ENCODE results near the gene DCAF6.

Gene DCAF6

GRCh38 chr1:168100315-168101002 lies 164.0 kb downstream of the DCAF6 start:
- FAIRE-seq (no peak), DNase-seq (ENCODE audit: insufficient read length, low spot score) (no peak)
- TF ChIP-seq POLR2A (IDR thresholded peaks at IDR 0.05; ENCODE audit: low read depth, low read length) (no peak), PAX5 (IDR thresholded peaks at IDR 0.05; ENCODE audit: insufficient read depth, low read length, severe bottlenecking) (no peak), POLR2AphosphoS5 (IDR thresholded peaks at IDR 0.05; ENCODE audit: low read depth, low read length) (no peak), POU2F2 (IDR thresholded peaks at IDR 0.05; ENCODE audit: low read depth, low read length) (no peak), TAF1 (IDR thresholded peaks at IDR 0.05; ENCODE audit: low read depth, low read length) (no peak), SPI1 (IDR thresholded peaks at IDR 0.05; ENCODE audit: low read depth, low read length) (no peak)

- TF ChIP-seq PAX5 (IDR thresholded peaks at IDR 0.05; ENCODE audit: insufficient read depth, low read length, severe bottlenecking) (no peak), POLR2A (IDR thresholded peaks at IDR 0.05; ENCODE audit: low read depth, low read length) (no peak), POLR2AphosphoS5 (IDR thresholded peaks at IDR 0.05; ENCODE audit: low read depth, low read length) (no peak)
- no peak for DNase-seq (ENCODE audit: insufficient read length, low spot score)
- FAIRE-seq: no peak
These were observed 164.9 kb downstream of the DCAF6 start for GRCh38 chr1:168101336-168101735.

GRCh38 chr1:168102487-168102886 lies 166.0 kb downstream of the DCAF6 start:
- no peak for TF ChIP-seq SPI1 (IDR thresholded peaks at IDR 0.05; ENCODE audit: low read depth, low read length)
- TF ChIP-seq POLR2AphosphoS5 (IDR thresholded peaks at IDR 0.05; ENCODE audit: low read depth, low read length): no peak
- TF ChIP-seq POU2F2 (IDR thresholded peaks at IDR 0.05; ENCODE audit: low read depth, low read length): no peak
- TF ChIP-seq POLR2A (IDR thresholded peaks at IDR 0.05; ENCODE audit: low read depth, low read length): no peak
- no peak for TF ChIP-seq TAF1 (IDR thresholded peaks at IDR 0.05; ENCODE audit: low read depth, low read length)
- no peak for TF ChIP-seq PAX5 (IDR thresholded peaks at IDR 0.05; ENCODE audit: insufficient read depth, low read length, severe bottlenecking)
- FAIRE-seq: no peak
- DNase-seq (ENCODE audit: insufficient read length, low spot score): no peak

- FAIRE-seq: no peak
- TF ChIP-seq POLR2AphosphoS5 (IDR thresholded peaks at IDR 0.05; ENCODE audit: low read depth, low read length) (no peak), TAF1 (IDR thresholded peaks at IDR 0.05; ENCODE audit: low read depth, low read length) (no peak), PAX5 (IDR thresholded peaks at IDR 0.05; ENCODE audit: insufficient read depth, low read length, severe bottlenecking) (no peak), POLR2A (IDR thresholded peaks at IDR 0.05; ENCODE audit: low read depth, low read length) (no peak), POU2F2 (IDR thresholded peaks at IDR 0.05; ENCODE audit: low read depth, low read length) (no peak), SPI1 (IDR thresholded peaks at IDR 0.05; ENCODE audit: low read depth, low read length) (no peak)
- no peak for DNase-seq (ENCODE audit: insufficient read length, low spot score)
These were observed 168.1 kb downstream of the DCAF6 start for GRCh38 chr1:168104535-168104934.

DNA sequence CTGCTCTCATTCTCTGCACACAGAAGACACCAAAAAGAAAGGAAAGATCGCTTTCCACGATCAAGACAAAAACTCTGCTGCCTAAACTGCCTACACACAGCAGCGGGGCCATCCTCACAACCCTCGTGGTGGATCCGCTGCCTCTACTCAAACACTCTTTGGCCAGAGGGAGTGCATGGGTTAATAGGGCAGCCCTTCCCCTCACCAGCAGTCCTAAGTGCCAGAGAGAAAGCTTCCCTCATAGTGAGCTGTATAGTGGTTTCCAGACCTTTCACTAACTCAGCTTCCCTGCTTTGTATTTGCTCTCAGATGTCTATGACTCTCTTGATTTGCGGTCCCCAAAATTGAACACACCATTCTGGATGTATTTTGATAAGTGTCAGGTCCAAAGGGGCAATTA lies 169.4 kb downstream of the DCAF6 start:
- FAIRE-seq: no peak
- TF ChIP-seq PAX5 (IDR thresholded peaks at IDR 0.05; ENCODE audit: insufficient read depth, low read length, severe bottlenecking) (no peak), POLR2AphosphoS5 (IDR thresholded peaks at IDR 0.05; ENCODE audit: low read depth, low read length) (no peak), POLR2A (IDR thresholded peaks at IDR 0.05; ENCODE audit: low read depth, low read length) (no peak), TAF1 (IDR thresholded peaks at IDR 0.05; ENCODE audit: low read depth, low read length) (no peak), SPI1 (IDR thresholded peaks at IDR 0.05; ENCODE audit: low read depth, low read length) (no peak), POU2F2 (IDR thresholded peaks at IDR 0.05; ENCODE audit: low read depth, low read length) (no peak)

GRCh38 chr1:168106274-168106673 lies 169.8 kb downstream of the DCAF6 start:
- no peak for FAIRE-seq
- no peak for DNase-seq (ENCODE audit: insufficient read length, low spot score)
- TF ChIP-seq POLR2AphosphoS5 (IDR thresholded peaks at IDR 0.05; ENCODE audit: low read depth, low read length): no peak
- TF ChIP-seq TAF1 (IDR thresholded peaks at IDR 0.05; ENCODE audit: low read depth, low read length): no peak
- no peak for TF ChIP-seq SPI1 (IDR thresholded peaks at IDR 0.05; ENCODE audit: low read depth, low read length)
- no peak for TF ChIP-seq POLR2A (IDR thresholded peaks at IDR 0.05; ENCODE audit: low read depth, low read length)
- no peak for TF ChIP-seq PAX5 (IDR thresholded peaks at IDR 0.05; ENCODE audit: insufficient read depth, low read length, severe bottlenecking)
- TF ChIP-seq POU2F2 (IDR thresholded peaks at IDR 0.05; ENCODE audit: low read depth, low read length): no peak

More for the DNA sequence above, 169.4 kb downstream of the DCAF6 start:
- no peak for DNase-seq (ENCODE audit: insufficient read length, low spot score)

- TF ChIP-seq SPI1 (IDR thresholded peaks at IDR 0.05; ENCODE audit: low read depth, low read length): no peak
- TF ChIP-seq POU2F2 (IDR thresholded peaks at IDR 0.05; ENCODE audit: low read depth, low read length): no peak
- no peak for TF ChIP-seq POLR2A (IDR thresholded peaks at IDR 0.05; ENCODE audit: low read depth, low read length)
- TF ChIP-seq POLR2AphosphoS5 (IDR thresholded peaks at IDR 0.05; ENCODE audit: low read depth, low read length): no peak
- no peak for TF ChIP-seq PAX5 (IDR thresholded peaks at IDR 0.05; ENCODE audit: insufficient read depth, low read length, severe bottlenecking)
- FAIRE-seq (no peak), DNase-seq (ENCODE audit: insufficient read length, low spot score) (no peak)
These were observed 174.5 kb downstream of the DCAF6 start for GRCh38 chr1:168110896-168111545.

GRCh38 chr1:168112673-168113305 lies 176.3 kb downstream of the DCAF6 start:
- TF ChIP-seq TAF1 (IDR thresholded peaks at IDR 0.05; ENCODE audit: low read depth, low read length) (no peak), SPI1 (IDR thresholded peaks at IDR 0.05; ENCODE audit: low read depth, low read length) (no peak), PAX5 (IDR thresholded peaks at IDR 0.05; ENCODE audit: insufficient read depth, low read length, severe bottlenecking) (no peak), POLR2AphosphoS5 (IDR thresholded peaks at IDR 0.05; ENCODE audit: low read depth, low read length) (no peak), POU2F2 (IDR thresholded peaks at IDR 0.05; ENCODE audit: low read depth, low read length) (no peak), POLR2A (IDR thresholded peaks at IDR 0.05; ENCODE audit: low read depth, low read length) (no peak)
- DNase-seq (ENCODE audit: insufficient read length, low spot score) (no peak), FAIRE-seq (no peak)

- no peak for TF ChIP-seq PAX5 (IDR thresholded peaks at IDR 0.05; ENCODE audit: insufficient read depth, low read length, severe bottlenecking)
- TF ChIP-seq POLR2AphosphoS5 (IDR thresholded peaks at IDR 0.05; ENCODE audit: low read depth, low read length): no peak
- TF ChIP-seq TAF1 (IDR thresholded peaks at IDR 0.05; ENCODE audit: low read depth, low read length): no peak
- no peak for TF ChIP-seq POLR2A (IDR thresholded peaks at IDR 0.05; ENCODE audit: low read depth, low read length)
- no peak for TF ChIP-seq SPI1 (IDR thresholded peaks at IDR 0.05; ENCODE audit: low read depth, low read length)
- DNase-seq (ENCODE audit: insufficient read length, low spot score): no peak
- no peak for FAIRE-seq
These were observed 178.4 kb downstream of the DCAF6 start for GRCh38 chr1:168114845-168115244.
